Kidney (tissue), 22 donors: ENCODE measurements around the gene TMEM132C. TPM values are rescaled to one million over a fixed set of nuclear protein-coding genes. Genes with fewer than 3 reads are reported as not detected.
A peak's percentile ranks its signal among the peaks of the same experiment; 100 is the strongest.

ENCODE experiments used
- DNase-seq, 5 donors: peaks; one replicate each; pipeline ENCODE4 v3.0.0-alpha.2; 2013 to 2020
- FAIRE-seq: peaks from 2 replicates; lab custom pipeline; 2012; peaks lifted over from hg19 to GRCh38; lab: Jason Lieb, UNC
- H3K27ac ChIP-seq, 2 donors: one replicate each; pipeline ENCODE4 v1.7.0; 2013; ENCODE audit warnings: low read depth in 2 of 2, low read length in 2 of 2, inconsistent platforms in 1 of 2
- H3K27me3 ChIP-seq: one replicate; pipeline ENCODE4 v1.7.1; 2013; ENCODE audit warnings: low read length, inconsistent platforms; ENCODE audit not compliant: control insufficient read depth, insufficient read depth
- H3K36me3 ChIP-seq, 3 donors: one replicate each; pipeline versions ENCODE4 v1.7.0 to v1.7.1; 2013; ENCODE audit warnings: low read length in 3 of 3, control low read depth in 1 of 3, inconsistent platforms in 1 of 3; ENCODE audit not compliant: insufficient read depth in 3 of 3, control insufficient read depth in 2 of 3
- H3K4me1 ChIP-seq, 3 donors: one replicate each; pipeline versions ENCODE4 v1.7.0 to v1.7.1; 2013; ENCODE audit warnings: low read length in 3 of 3, inconsistent platforms in 1 of 3, low read depth in 1 of 3; ENCODE audit not compliant: control insufficient read depth in 2 of 3, insufficient read depth in 2 of 3
- H3K4me3 ChIP-seq, 3 donors: one replicate each; pipeline versions ENCODE4 v1.7.0 to v1.8.1; 2013; ENCODE audit warnings: low read length in 3 of 3, control low read depth in 1 of 3, inconsistent platforms in 1 of 3
- H3K9ac ChIP-seq, 3 donors: one replicate each; pipeline versions ENCODE4 v1.7.0 to v1.7.1; 2013; ENCODE audit warnings: low read length in 3 of 3, control low read depth in 1 of 3, inconsistent platforms in 1 of 3
- H3K9me3 ChIP-seq, 3 donors: one replicate each; pipeline versions ENCODE4 v1.7.0 to v1.7.1; 2013; ENCODE audit warnings: low read length in 3 of 3, control low read depth in 1 of 3, inconsistent platforms in 1 of 3; ENCODE audit not compliant: control insufficient read depth in 2 of 3, insufficient read depth in 1 of 3
- CTCF ChIP-seq: IDR thresholded peaks from 3 replicates; pipeline ENCODE4 v1.5.1; 2012; ENCODE audit warnings: mild to moderate bottlenecking, moderate library complexity, borderline replicate concordance; ENCODE audit not compliant: insufficient read depth; ENCODE audit errors: extremely low read depth
- intact Hi-C: fragments of 100-400 bp; cut with DNase I; formaldehyde crosslinking; loops from one replicate; pipeline ENCODE4 v1.11.1; 2022
- long read RNA-seq, 10 donors: library from polyadenylated mRNA in 1 of 10; unstranded in 1 of 10; transcript quantifications; one replicate each; pipeline ENCODE4 v2.0.0 and lab custom pipeline, GENCODE V29; 2021 to 2026
- polyA plus RNA-seq: library from polyadenylated mRNA; stranded (reverse); fragments of 350-450 nt; fragmentation: Illumina TruSeq; extraction: RNeasy Lipid Tissue Mini Kit (QIAGEN cat#74804); gene quantifications from one replicate; pipeline ENCODE4 v1.2.3, GENCODE V29; 2014; ENCODE audit warnings: low read depth, low replicate concordance; ENCODE audit not compliant: insufficient read depth
- total RNA-seq: library from RNA; stranded (reverse); fragmentation: NEBNext Ultra II Directional; extraction: Animal tissue kit (Norgen Biotek cat#: 25700); gene quantifications from one replicate; pipeline ENCODE4 v1.2.1, GENCODE V29; 2021
- donor health status: control.
- donor health status: control.
- donor health status: control.
- donor health status: control.
- donor health status: control.
- donor health status: DM: yes; HTN: yes; CAD: no.
- donor health status: Normal renal cell carcinoma (clear cell type).

The TMEM132C gene
- total RNA-seq = 0.28 TPM
- 0.75 TPM for polyA plus RNA-seq
- long read RNA-seq, donor 1 = 0 reads
- long read RNA-seq, donor 2 = 0 reads
- long read RNA-seq, donor 3, full-length matches to known transcripts = 1 of 1 reads
- long read RNA-seq, donor 3, partial matches to known transcripts = 0 of 1 reads
- long read RNA-seq, donor 3, other reads (novel, unspliced or antisense) = 0 of 1 reads
- long read RNA-seq, donor 4 = 0 reads
- long read RNA-seq, donor 5 = 0 reads
- long read RNA-seq, donor 6 = 0 reads
- long read RNA-seq, donor 7, partial matches to known transcripts = 0 of 1 reads
- long read RNA-seq, donor 7, other reads (novel, unspliced or antisense) = 1 of 1 reads
- long read RNA-seq, donor 8 = 0 reads
- long read RNA-seq, donor 9 = 0 reads
- long read RNA-seq, donor 10, full-length matches to known transcripts = 1 of 1 reads
- long read RNA-seq, donor 10, partial matches to known transcripts = 0 of 1 reads
- long read RNA-seq, donor 10, other reads (novel, unspliced or antisense) = 0 of 1 reads

GRCh38 chr12:128267131-128267622 lies at the start of gene TMEM132C:
Gene TMEM132C (plus strand): TSS chr12:128267170. CDS start chr12:128267403, 233 bp downstream.
- intact Hi-C loops = no loop called here

DNA sequence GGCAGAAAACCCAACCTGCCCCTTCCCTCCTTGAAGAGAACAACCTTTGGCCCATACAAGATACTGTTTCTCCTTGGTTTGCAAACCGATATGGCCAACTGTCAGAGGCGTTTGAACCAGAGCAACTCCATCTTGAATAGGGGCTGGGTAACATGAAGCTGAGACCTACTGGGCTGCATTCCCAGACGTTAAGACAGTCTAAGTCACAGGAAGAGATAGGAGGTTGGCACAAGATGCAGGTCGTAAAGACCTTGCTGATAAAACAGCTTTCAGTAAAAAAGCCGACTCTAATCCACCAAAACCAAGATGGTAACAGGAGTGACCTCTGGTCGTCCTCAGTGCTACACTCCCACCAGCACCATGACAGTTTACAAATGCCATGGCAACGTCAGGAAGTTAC lies 42.7 kb upstream of the TMEM132C start:
- H3K4me1 ChIP-seq = no peaks in the 10 kb centered on the region
- no peak for FAIRE-seq
- no peak overlapping the region for H3K4me3 ChIP-seq
- no peak for DNase-seq
- TF ChIP-seq CTCF = no peak
- intact Hi-C loops = no loop called here
- no peaks in the 10 kb centered on the region for H3K36me3 ChIP-seq
- H3K27ac ChIP-seq = no peak overlapping the region
- no peak overlapping the region for H3K9ac ChIP-seq
- H3K9me3 ChIP-seq = no peaks in the 10 kb centered on the region
- no peaks in the 10 kb centered on the region for H3K27me3 ChIP-seq

More at GRCh38 chr12:128267131-128267622, at the start of gene TMEM132C:
- Histone ChIP-seq H3K4me3 (no peak within 1 kb of the TSS), H3K4me1 (no peaks in the 10 kb centered on the region), H3K27ac (no peak within 1 kb of the TSS), H3K36me3 (no peaks in the 10 kb centered on the region), H3K9me3 (no peaks in the 10 kb centered on the region), H3K27me3 (peaks cover 23% of the 10 kb centered on the region), H3K9ac (no peak within 1 kb of the TSS)
- DNase-seq (peak in 3 of 5 donors; percentile 20 to 53 (median 31)), FAIRE-seq (no peak)
- no peak for TF ChIP-seq CTCF

DNA sequence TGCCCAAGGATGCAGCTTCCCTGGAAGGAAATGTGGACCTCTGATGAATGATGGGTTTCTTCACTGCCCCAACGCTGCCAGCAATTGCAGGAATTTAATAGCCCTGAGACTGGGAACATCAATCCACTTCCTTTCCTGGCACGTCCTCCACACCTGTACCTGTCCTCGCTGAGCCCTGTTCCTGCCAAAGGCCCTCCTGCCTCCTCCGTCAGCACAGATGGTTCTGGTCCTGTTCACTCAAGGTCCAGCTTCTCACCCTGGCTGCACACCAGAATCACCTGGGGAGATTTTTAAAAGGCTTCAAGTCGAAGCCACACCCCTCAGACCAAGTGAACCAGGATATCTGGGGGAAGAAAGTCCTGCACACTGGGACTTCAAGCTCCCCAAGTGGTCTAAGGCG lies 38.4 kb upstream of the TMEM132C start:
- H3K9ac ChIP-seq = no peak overlapping the region
- H3K27ac ChIP-seq = no peak overlapping the region
- FAIRE-seq (no peak), DNase-seq (no peak)
- no peaks in the 10 kb centered on the region for H3K27me3 ChIP-seq
- H3K9me3 ChIP-seq = no peaks in the 10 kb centered on the region
- no peak overlapping the region for H3K4me3 ChIP-seq
- no peaks in the 10 kb centered on the region for H3K4me1 ChIP-seq
- intact Hi-C loops = no loop called here
- TF ChIP-seq CTCF = no peak
- no peaks in the 10 kb centered on the region for H3K36me3 ChIP-seq
